CD14-positive monocyte (primary cell): ENCODE data around the gene GRIFIN. TPM values are rescaled to one million over a fixed set of nuclear protein-coding genes. Genes with fewer than 3 reads are reported as not detected.

Experiments used
- DNase-seq, 3 donors: peaks; one replicate each; pipeline ENCODE4 v3.0.0-alpha.2; 2011 to 2022
- H2AFZ ChIP-seq: 2 replicates; pipeline ENCODE4 v1.6.0; 2012; ENCODE audit warnings: mild to moderate bottlenecking, low read depth, low read length, inconsistent platforms; ENCODE audit not compliant: insufficient read depth, poor library complexity, severe bottlenecking
- H3K27ac ChIP-seq, 2 donors: 1 replicate in 1 of 2; 2 replicates in 1 of 2; pipeline ENCODE4 v1.5.1; 2012 to 2013; ENCODE audit warnings: low read length in 2 of 2, control low read depth in 1 of 2, inconsistent platforms in 1 of 2, low read depth in 1 of 2, mild to moderate bottlenecking in 1 of 2
- H3K27me3 ChIP-seq, 2 donors: one replicate each; pipeline versions ENCODE4 v1.6.0 to v1.6.1; 2011 to 2013; ENCODE audit warnings: low read length in 2 of 2; ENCODE audit not compliant: control insufficient read depth in 2 of 2, insufficient read depth in 2 of 2
- H3K36me3 ChIP-seq, 2 donors: replicated peaks in 1 of 2; 1 replicate in 1 of 2; 2 replicates in 1 of 2; pipeline versions ENCODE4 v1.5.1 to v1.6.1; 2012 to 2013; ENCODE audit warnings: low read length in 2 of 2, control low read depth in 1 of 2, inconsistent platforms in 1 of 2, mild to moderate bottlenecking in 1 of 2; ENCODE audit not compliant: insufficient read depth in 2 of 2, control insufficient read depth in 1 of 2
- H3K4me1 ChIP-seq, 2 donors: 1 replicate in 1 of 2; 2 replicates in 1 of 2; pipeline versions ENCODE4 v1.5.1 to v1.6.1; 2012 to 2013; ENCODE audit warnings: low read length in 2 of 2, control low read depth in 1 of 2, inconsistent platforms in 1 of 2, mild to moderate bottlenecking in 1 of 2, moderate library complexity in 1 of 2; ENCODE audit not compliant: insufficient read depth in 2 of 2, control insufficient read depth in 1 of 2
- H3K4me2 ChIP-seq: replicated peaks from 2 replicates; pipeline ENCODE3; 2012; ENCODE audit warnings: low read length, moderate library complexity, mild to moderate bottlenecking; ENCODE audit not compliant: poor library complexity, severe bottlenecking; ENCODE audit errors: extremely low read depth
- H3K4me3 ChIP-seq, 3 experiments: fragments of 200-600 bp in 1 of 3; sonication (generic) in 1 of 3; replicated peaks in 1 of 3; 1 replicate in 2 of 3; 2 replicates in 1 of 3; pipeline ENCODE4 v1.5.1; 2011 to 2013; ENCODE audit warnings: low read length in 3 of 3, mild to moderate bottlenecking in 3 of 3, control low read depth in 2 of 3, low read depth in 2 of 3, inconsistent platforms in 1 of 3, moderate library complexity in 1 of 3
- H3K79me2 ChIP-seq: 2 replicates; pipeline ENCODE4 v1.6.0; 2012; ENCODE audit warnings: mild to moderate bottlenecking, control low read depth, inconsistent platforms, low read length, moderate library complexity; ENCODE audit not compliant: insufficient read depth
- H3K9ac ChIP-seq: 2 replicates; pipeline ENCODE4 v1.6.0; 2017; ENCODE audit warnings: low read length, mild to moderate bottlenecking; ENCODE audit not compliant: insufficient read depth, poor library complexity, severe bottlenecking
- H3K9me3 ChIP-seq, 2 donors: replicated peaks in 1 of 2; 1 replicate in 1 of 2; 2 replicates in 1 of 2; pipeline versions ENCODE4 v1.5.1 to v1.6.1; 2012 to 2013; ENCODE audit warnings: low read length in 2 of 2, control low read depth in 1 of 2; ENCODE audit not compliant: control insufficient read depth in 1 of 2, insufficient read depth in 1 of 2
- H4K20me1 ChIP-seq: 2 replicates; pipeline ENCODE4 v1.6.0; 2012; ENCODE audit warnings: mild to moderate bottlenecking, low read length, control low read depth, moderate library complexity; ENCODE audit not compliant: insufficient read depth
- H3K27ac Mint-ChIP-seq, 7 donors: one replicate each; pipeline ENCODE4 v1.8.0; 2020; ENCODE audit warnings: mild to moderate bottlenecking in 7 of 7, mixed read lengths in 7 of 7, moderate library complexity in 6 of 7, inconsistent platforms in 2 of 7
- H3K27me3 Mint-ChIP-seq, 3 donors: one replicate each; pipeline ENCODE4 v1.8.0; 2021 to 2022; ENCODE audit warnings: low read depth in 3 of 3, mild to moderate bottlenecking in 3 of 3, mixed read lengths in 3 of 3, moderate library complexity in 3 of 3, inconsistent platforms in 1 of 3
- H3K36me3 Mint-ChIP-seq, 2 donors: one replicate each; pipeline ENCODE4 v1.8.0; 2020; ENCODE audit warnings: mixed read lengths in 2 of 2, inconsistent platforms in 1 of 2, mild to moderate bottlenecking in 1 of 2
- H3K4me1 Mint-ChIP-seq: one replicate; pipeline ENCODE4 v1.8.0; 2020; ENCODE audit warnings: mild to moderate bottlenecking, mixed read lengths
- H3K4me3 Mint-ChIP-seq, 2 donors: one replicate each; pipeline ENCODE4 v1.8.0; 2020; ENCODE audit warnings: mild to moderate bottlenecking in 2 of 2, mixed read lengths in 2 of 2, moderate library complexity in 1 of 2
- H3K9me3 Mint-ChIP-seq, 7 donors: one replicate each; pipeline ENCODE4 v1.8.0; 2020 to 2022; ENCODE audit warnings: mixed read lengths in 7 of 7, mild to moderate bottlenecking in 6 of 7, moderate library complexity in 6 of 7, inconsistent platforms in 2 of 7
- CTCF ChIP-seq: fragments of 200-600 bp; IDR thresholded peaks from one replicate; pipeline ENCODE4 v1.8.0; 2022; ENCODE audit warnings: antibody characterized with exemption, mild to moderate bottlenecking
- WGBS: methylation state at CpG from one replicate; pipeline ENCODE4 v1.1.5; 2013; ENCODE audit warnings: missing lambda C conversion rate; ENCODE audit not compliant: insufficient coverage; 5-methylcytosine and 5-hydroxymethylcytosine counted together
- intact Hi-C, 2 donors: fragments of 100-400 bp; cut with micrococcal nuclease; formaldehyde crosslinking; loops; one replicate each; pipeline versions ENCODE4 v1.15.0 to v1.15.1; 2023
- polyA plus RNA-seq, 3 donors: library from polyadenylated mRNA; depleted of rRNA in 1 of 3; unstranded in 2 of 3; stranded (reverse) in 1 of 3; fragments of 300-500 nt in 2 of 3; fragments of >200 nt in 1 of 3; fragmentation: Illumina TruSeq in 2 of 3; gene quantifications; 1 replicate in 2 of 3; 2 replicates in 1 of 3; pipeline ENCODE4 v1.2.3, GENCODE V29; 2012 to 2021

The GRIFIN gene
- polyA plus RNA-seq, 3 donors = not detected

- no peak overlapping the region for H2AFZ ChIP-seq
- Mint-ChIP-seq H3K27ac (peak overlapping the region; percentile 91 to 95 (median 93)), H3K4me1 (peaks cover 56% of the 10 kb centered on the region), H3K4me3 (peak overlapping the region; percentile 98 to 99), H3K36me3 (peaks cover 27 to 41% of the 10 kb centered on the region in 2 donors), H3K27me3 (peaks cover 0 to 4% (median 3%) of the 10 kb centered on the region in 3 donors), H3K9me3 (peaks cover 0 to 2% (median 0%) of the 10 kb centered on the region in 7 donors)
- peaks cover 28 to 44% of the 10 kb centered on the region in 2 donors for H3K36me3 ChIP-seq
- intact Hi-C loops = loop anchor here (5.0 to 10.0 kb wide), 4 partner anchors 36 to 987 kb away; partner anchors contain the start of genes BRAT1 (in 2 of the 2), IQCE (in 2 of the 2), TTYH3 (in 2 of the 2) and GRIFIN (in 1 of the 2)
- H3K27ac ChIP-seq = peak overlapping the region; percentile 79 to 100
- 20% methylated on average over 21 of the region's 21 CpGs for WGBS
- H3K9me3 ChIP-seq = no peaks in the 10 kb centered on the region
- peak overlapping the region; percentile 93 to 100 (median 94) for H3K4me3 ChIP-seq
- H3K4me1 ChIP-seq = peaks cover 54 to 63% of the 10 kb centered on the region in 2 donors
- peaks cover 64% of the 10 kb centered on the region for H4K20me1 ChIP-seq
- H3K4me2 ChIP-seq = peak overlapping the region; percentile 97
- H3K79me2 ChIP-seq = peaks cover 65% of the 10 kb centered on the region
- peak in 1 of 3 donors; percentile 27 for DNase-seq
- peak overlapping the region; percentile 89 for H3K9ac ChIP-seq
- no peaks in the 10 kb centered on the region for H3K27me3 ChIP-seq
- TF ChIP-seq CTCF = no peak
Measured at GRCh38 chr7:2521341-2521745, 45.1 kb upstream of the GRIFIN start.

GRCh38 chr7:2520761-2521290, 44.6 kb upstream of the GRIFIN start:
- Histone ChIP-seq H3K9ac (peak overlapping the region; percentile 89), H3K79me2 (peaks cover 60% of the 10 kb centered on the region)
- peaks cover 51% of the 10 kb centered on the region for H3K4me1 Mint-ChIP-seq

More at GRCh38 chr7:2520761-2521290, 44.6 kb upstream of the GRIFIN start:
- Mint-ChIP-seq H3K27ac (peak overlapping the region; percentile 76 to 96 (median 93)), H3K36me3 (peaks cover 22 to 36% of the 10 kb centered on the region in 2 donors), H3K27me3 (peaks cover 0 to 6% (median 3%) of the 10 kb centered on the region in 3 donors), H3K4me3 (peak overlapping the region; percentile 98 to 99), H3K9me3 (peaks cover 0 to 2% (median 0%) of the 10 kb centered on the region in 7 donors)
- Histone ChIP-seq H3K27ac (peak overlapping the region; percentile 79 to 100), H3K4me2 (peak overlapping the region; percentile 97), H3K4me3 (peak overlapping the region; percentile 93 to 100 (median 94)), H3K9me3 (no peaks in the 10 kb centered on the region), H3K4me1 (peaks cover 49 to 58% of the 10 kb centered on the region in 2 donors), H2AFZ (no peak overlapping the region), H3K27me3 (no peaks in the 10 kb centered on the region), H3K36me3 (peaks cover 23 to 38% of the 10 kb centered on the region in 2 donors), H4K20me1 (peaks cover 59% of the 10 kb centered on the region)
- WGBS = 19% methylated on average over 6 of the region's 12 CpGs
- no peak for DNase-seq
- intact Hi-C loops = loop anchor here (5.0 to 10.0 kb wide), 4 partner anchors 36 to 986 kb away; partner anchors contain the start of genes BRAT1 (in 2 of the 2), IQCE (in 2 of the 2), TTYH3 (in 2 of the 2) and GRIFIN (in 1 of the 2)
- no peak for TF ChIP-seq CTCF
